Measurements from ENCODE around the gene KCND2. TPM values are rescaled to one million over a fixed set of nuclear protein-coding genes. Genes with fewer than 3 reads are reported as not detected.

The KCND2 gene
- total RNA-seq, 2 experiments from 2014 or later = not detected

DNA sequence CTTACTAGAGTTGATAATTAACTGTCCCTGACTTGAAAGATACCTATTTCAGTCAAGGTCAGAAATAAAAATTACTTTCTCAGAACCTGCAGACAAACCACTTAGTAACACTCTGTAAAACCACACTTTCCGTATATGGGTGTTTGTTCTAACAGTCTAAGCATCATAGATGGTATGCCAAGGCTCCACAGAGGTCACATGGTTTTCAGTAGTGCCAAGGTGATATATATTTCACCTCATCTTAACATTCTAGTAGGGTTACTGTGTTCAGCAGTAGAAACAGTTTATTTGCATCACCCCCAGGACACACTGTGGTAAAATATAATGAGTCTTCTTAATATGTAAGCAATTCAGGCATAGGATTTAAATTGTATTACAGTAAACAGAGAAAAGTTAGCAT lies 61.5 kb downstream of the KCND2 start:
- H2AFZ ChIP-seq (ENCODE audit: low read length) = no peak overlapping the region
- H3K4me3 ChIP-seq (ENCODE audit: low read depth, low read length, poor library complexity, severe bottlenecking) = no peak overlapping the region
- H3K9me3 ChIP-seq (ENCODE audit: low read length) = no peaks in the 10 kb centered on the region
- no peak overlapping the region for H3K27ac ChIP-seq (ENCODE audit: low read depth, low read length, poor library complexity, severe bottlenecking)
- BruUV-seq (replicated peaks) = no TSS peak
- no peak for DNase-seq (ENCODE audit: low spot score)
- TF ChIP-seq, protein P1, sequence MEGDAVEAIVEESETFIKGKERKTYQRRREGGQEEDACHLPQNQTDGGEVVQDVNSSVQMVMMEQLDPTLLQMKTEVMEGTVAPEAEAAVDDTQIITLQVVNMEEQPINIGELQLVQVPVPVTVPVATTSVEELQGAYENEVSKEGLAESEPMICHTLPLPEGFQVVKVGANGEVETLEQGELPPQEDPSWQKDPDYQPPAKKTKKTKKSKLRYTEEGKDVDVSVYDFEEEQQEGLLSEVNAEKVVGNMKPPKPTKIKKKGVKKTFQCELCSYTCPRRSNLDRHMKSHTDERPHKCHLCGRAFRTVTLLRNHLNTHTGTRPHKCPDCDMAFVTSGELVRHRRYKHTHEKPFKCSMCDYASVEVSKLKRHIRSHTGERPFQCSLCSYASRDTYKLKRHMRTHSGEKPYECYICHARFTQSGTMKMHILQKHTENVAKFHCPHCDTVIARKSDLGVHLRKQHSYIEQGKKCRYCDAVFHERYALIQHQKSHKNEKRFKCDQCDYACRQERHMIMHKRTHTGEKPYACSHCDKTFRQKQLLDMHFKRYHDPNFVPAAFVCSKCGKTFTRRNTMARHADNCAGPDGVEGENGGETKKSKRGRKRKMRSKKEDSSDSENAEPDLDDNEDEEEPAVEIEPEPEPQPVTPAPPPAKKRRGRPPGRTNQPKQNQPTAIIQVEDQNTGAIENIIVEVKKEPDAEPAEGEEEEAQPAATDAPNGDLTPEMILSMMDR (conservative IDR thresholded peaks at IDR 0.05; ENCODE audit: low read length) = no peak
- no peak for TF ChIP-seq EZH2phosphoT487 (IDR thresholded peaks at IDR 0.05; ENCODE audit: borderline replicate concordance, low read depth, low read length)
- no peaks in the 10 kb centered on the region for H3K4me1 ChIP-seq (ENCODE audit: insufficient read depth, low read length, poor library complexity, severe bottlenecking)
- no peak overlapping the region for H3K4me2 ChIP-seq (ENCODE audit: low read length)
- intact Hi-C loops (cut with micrococcal nuclease; ENCODE audit: unreplicated experiment) = no loop called here
- H3K79me2 ChIP-seq (ENCODE audit: insufficient read depth, low read depth, low read length) = no peaks in the 10 kb centered on the region
- H4K20me1 ChIP-seq (ENCODE audit: insufficient read depth, low read length) = no peaks in the 10 kb centered on the region
- no peaks in the 10 kb centered on the region for H3K9me2 ChIP-seq (ENCODE audit: insufficient read depth, low read length)
- no peaks in the 10 kb centered on the region for H3K36me3 ChIP-seq (ENCODE audit: insufficient read depth, low read length)
- CTCF ChIA-PET (ENCODE audit: unreplicated experiment) = no interaction called here
- POLR2A ChIA-PET = no interaction called here

DNA sequence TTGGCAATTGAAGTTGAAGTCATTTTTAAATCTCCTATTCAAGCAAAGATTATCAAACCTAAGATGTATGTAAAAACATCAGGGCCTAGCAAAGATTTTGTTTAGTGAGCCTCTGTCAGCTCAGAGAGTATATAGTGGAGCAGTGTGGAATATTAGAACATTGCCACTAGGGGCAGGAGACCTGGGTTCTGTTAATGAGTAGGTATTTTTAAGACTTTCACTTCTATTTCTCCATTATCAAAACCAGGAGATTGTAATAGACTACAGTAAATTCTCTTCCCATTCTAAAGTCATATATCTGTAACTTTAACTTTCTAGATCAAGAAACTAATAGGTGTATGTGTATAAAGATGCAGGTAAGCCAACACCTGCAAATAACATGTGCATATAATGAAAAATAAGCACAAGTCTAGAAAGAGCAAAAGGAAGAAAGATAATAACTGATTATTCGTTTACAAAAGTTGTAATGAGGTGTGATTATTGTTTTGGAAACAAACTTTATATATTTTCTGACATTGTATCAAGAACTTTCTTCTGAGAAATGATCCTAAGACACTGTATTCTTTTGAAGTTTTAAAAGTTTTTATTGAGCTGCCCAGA lies 64.4 kb downstream of the KCND2 start:
- Histone ChIP-seq H3K4me2 (ENCODE audit: low read length) (no peak overlapping the region), H3K27ac (ENCODE audit: low read depth, low read length, poor library complexity, severe bottlenecking) (no peak overlapping the region), H3K79me2 (ENCODE audit: insufficient read depth, low read depth, low read length) (no peaks in the 10 kb centered on the region), H3K36me3 (ENCODE audit: insufficient read depth, low read length) (no peaks in the 10 kb centered on the region), H3K4me1 (ENCODE audit: insufficient read depth, low read length, poor library complexity, severe bottlenecking) (no peaks in the 10 kb centered on the region), H2AFZ (ENCODE audit: low read length) (no peak overlapping the region), H3K9me2 (ENCODE audit: insufficient read depth, low read length) (no peaks in the 10 kb centered on the region), H3K9me3 (ENCODE audit: low read length) (no peaks in the 10 kb centered on the region), H4K20me1 (ENCODE audit: insufficient read depth, low read length) (no peaks in the 10 kb centered on the region), H3K4me3 (ENCODE audit: low read depth, low read length, poor library complexity, severe bottlenecking) (no peak overlapping the region)
- ChIA-PET POLR2A (no interaction called here), CTCF (ENCODE audit: unreplicated experiment) (no interaction called here)
- intact Hi-C loops (cut with micrococcal nuclease; ENCODE audit: unreplicated experiment) = no loop called here
- peak; percentile 13 for DNase-seq (ENCODE audit: low spot score)
- TF ChIP-seq, protein P1 (conservative IDR thresholded peaks at IDR 0.05; ENCODE audit: low read length) = peak; percentile 78
- TF ChIP-seq EZH2phosphoT487 (IDR thresholded peaks at IDR 0.05; ENCODE audit: borderline replicate concordance, low read depth, low read length) = no peak
- BruUV-seq (replicated peaks) = no TSS peak

DNA sequence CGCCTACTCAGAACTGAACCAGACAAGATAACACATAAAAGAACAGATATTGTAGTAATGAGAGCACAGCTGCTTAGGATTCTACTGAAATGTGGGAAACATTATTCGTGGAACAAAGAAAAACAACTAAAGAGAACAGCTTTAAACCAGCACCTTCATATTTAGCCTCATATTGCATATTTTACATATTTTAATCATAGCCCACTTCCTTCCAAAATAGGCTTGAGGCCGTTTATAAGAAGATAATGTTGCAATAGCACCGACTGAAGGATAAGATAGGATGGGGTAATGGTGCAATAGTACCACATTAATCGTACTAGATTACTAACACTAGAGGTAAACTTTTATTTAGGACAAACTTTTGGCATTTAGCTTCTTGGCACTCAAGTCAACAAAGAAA lies 71.3 kb downstream of the KCND2 start:
- Histone ChIP-seq H3K27ac (ENCODE audit: low read depth, low read length, poor library complexity, severe bottlenecking) (no peak overlapping the region), H4K20me1 (ENCODE audit: insufficient read depth, low read length) (no peaks in the 10 kb centered on the region), H3K9me3 (ENCODE audit: low read length) (no peaks in the 10 kb centered on the region), H3K4me1 (ENCODE audit: insufficient read depth, low read length, poor library complexity, severe bottlenecking) (no peaks in the 10 kb centered on the region), H3K4me2 (ENCODE audit: low read length) (no peak overlapping the region), H2AFZ (ENCODE audit: low read length) (no peak overlapping the region), H3K9me2 (ENCODE audit: insufficient read depth, low read length) (no peaks in the 10 kb centered on the region), H3K4me3 (ENCODE audit: low read depth, low read length, poor library complexity, severe bottlenecking) (no peak overlapping the region), H3K36me3 (ENCODE audit: insufficient read depth, low read length) (no peaks in the 10 kb centered on the region), H3K79me2 (ENCODE audit: insufficient read depth, low read depth, low read length) (no peaks in the 10 kb centered on the region)
- DNase-seq (ENCODE audit: low spot score) = no peak
- CTCF ChIA-PET (ENCODE audit: unreplicated experiment) = no interaction called here
- TF ChIP-seq EZH2phosphoT487 (IDR thresholded peaks at IDR 0.05; ENCODE audit: borderline replicate concordance, low read depth, low read length) = no peak
- TF ChIP-seq, protein P1 (conservative IDR thresholded peaks at IDR 0.05; ENCODE audit: low read length) = no peak
- POLR2A ChIA-PET = no interaction called here
- intact Hi-C loops (cut with micrococcal nuclease; ENCODE audit: unreplicated experiment) = no loop called here
- BruUV-seq (replicated peaks) = no TSS peak
